ENCODE results near the gene RUSC2. TPM values are rescaled to one million over a fixed set of nuclear protein-coding genes. Genes with fewer than 3 reads are reported as not detected.
"Not testable (repeated sequence)": the region's sequence is repeated elsewhere in the genome, so short reads cannot be mapped to it uniquely, and the experiment has no call there.

The RUSC2 gene
- total and polyA plus RNA-seq, 9 donors, result 7.4 to 41.1 (median 26.4) TPM

GRCh38 chr9:35488566-35489312, 1.2 kb upstream of the RUSC2 start:
- Histone ChIP-seq H3K36me3 (no peaks in the 10 kb centered on the region), H3K9me3 (no peaks in the 10 kb centered on the region), H3K27ac (peak overlapping the region in 1 of 2 donors; percentile 87), H3K27me3 (no peaks in the 10 kb centered on the region), H3K4me1 (ENCODE audit: insufficient read depth) (peaks cover 8% of the 10 kb centered on the region), H3K4me3 (peak overlapping the region; percentile 62)
- DNase-seq, result no peak
- intact Hi-C loops (cut with DNase I), result loop anchor here in 3 of 4 donors (2.0 to 10.0 kb wide), 3 partner anchors 64 to 374 kb away; partner anchors contain the start of gene ATOSB (in 1 of the 3)
- 77 to 80% (median 77%) methylated on average over 10 of the region's 10 CpGs for WGBS, 3 donors
- TF ChIP-seq POLR2A (IDR thresholded peaks at IDR 0.05), result no peak
- TF ChIP-seq EP300 (IDR thresholded peaks at IDR 0.05), result no peak
- TF ChIP-seq CTCF (IDR thresholded peaks at IDR 0.05), result no peak

GRCh38 chr9:35490155-35490909, 421 bp downstream of the RUSC2 start:
- peak overlapping the region; percentile 62 for H3K4me3 ChIP-seq
- WGBS, 3 donors, result 1 to 3% (median 2%) methylated on average over 43 to 44 of the region's 44 CpGs
- H3K36me3 ChIP-seq, result no peaks in the 10 kb centered on the region
- H3K4me1 ChIP-seq (ENCODE audit: insufficient read depth), result peaks cover 8% of the 10 kb centered on the region
- peak overlapping the region; percentile 87 to 90 for H3K27ac ChIP-seq
- H3K27me3 ChIP-seq, result no peaks in the 10 kb centered on the region
- DNase-seq, result peak in 4 of 5 donors; percentile 22 to 67 (median 47)
- intact Hi-C loops (cut with DNase I), result loop anchor here in 2 of 4 donors (5.0 to 10.0 kb wide), 2 partner anchors 62 to 164 kb away; partner anchors contain the start of genes CCDC107 (in 1 of the 2), RMRP (in 1 of the 2) and SIT1 (in 1 of the 2)
- H3K9me3 ChIP-seq, result no peaks in the 10 kb centered on the region
- TF ChIP-seq EP300 (IDR thresholded peaks at IDR 0.05) (no peak), POLR2A (IDR thresholded peaks at IDR 0.05) (no peak), CTCF (IDR thresholded peaks at IDR 0.05) (no peak)

GRCh38 chr9:35490910-35491465, 1.1 kb downstream of the RUSC2 start:
- H3K9me3 ChIP-seq, result no peaks in the 10 kb centered on the region
- WGBS, 3 donors, result 27 to 29% (median 28%) methylated on average over 12 of the region's 12 CpGs
- H3K27me3 ChIP-seq, result no peaks in the 10 kb centered on the region
- peak overlapping the region; percentile 62 for H3K4me3 ChIP-seq
- H3K4me1 ChIP-seq (ENCODE audit: insufficient read depth), result peaks cover 8% of the 10 kb centered on the region
- intact Hi-C loops (cut with DNase I), result loop anchor here in 2 of 4 donors (5.0 to 10.0 kb wide), 2 partner anchors 61 to 164 kb away; partner anchors contain the start of genes CCDC107 (in 1 of the 2), RMRP (in 1 of the 2) and SIT1 (in 1 of the 2)
- TF ChIP-seq POLR2A (IDR thresholded peaks at IDR 0.05) (no peak), CTCF (IDR thresholded peaks at IDR 0.05) (no peak), EP300 (IDR thresholded peaks at IDR 0.05) (no peak)
- H3K36me3 ChIP-seq, result no peaks in the 10 kb centered on the region
- DNase-seq, result no peak
- peak overlapping the region; percentile 87 to 90 for H3K27ac ChIP-seq

GRCh38 chr9:35493119-35493518, 3.2 kb downstream of the RUSC2 start:
- H3K36me3 ChIP-seq; H3K27ac ChIP-seq; H3K4me3 ChIP-seq; H3K9me3 ChIP-seq; H3K4me1 ChIP-seq (ENCODE audit: insufficient read depth); H3K27me3 ChIP-seq; DNase-seq: not testable (repeated sequence)
- 94 to 98% (median 97%) methylated on average over 1 of the region's 1 CpG for WGBS, 3 donors
- intact Hi-C loops (cut with DNase I), result loop anchor here in 2 of 4 donors (5.0 to 10.0 kb wide), 2 partner anchors 59 to 162 kb away; partner anchors contain the start of genes CCDC107 (in 1 of the 2), RMRP (in 1 of the 2) and SIT1 (in 1 of the 2)

Data from ovary (tissue), 9 donors.